HK-2 (cell line): Measurements from ENCODE around the gene CUX1.

Experiments
- DNase-seq: peaks from one replicate; pipeline ENCODE4 v3.0.0-alpha.2; 2018; ENCODE audit not compliant: unreplicated experiment

The CUX1 gene

GRCh38 chr7:101896316-101896715 is 78.9 kb downstream of the CUX1 start:
- no peak for DNase-seq

GRCh38 chr7:101896941-101897340 is 79.5 kb downstream of the CUX1 start:
- DNase-seq, result no peak

- DNase-seq, result no peak
Observed at GRCh38 chr7:101898106-101898505, 80.7 kb downstream of the CUX1 start.

- no peak for DNase-seq
Observed at GRCh38 chr7:101899616-101900015, 82.2 kb downstream of the CUX1 start.

- no peak for DNase-seq
Observed at GRCh38 chr7:101900103-101900502, 82.7 kb downstream of the CUX1 start.

DNA sequence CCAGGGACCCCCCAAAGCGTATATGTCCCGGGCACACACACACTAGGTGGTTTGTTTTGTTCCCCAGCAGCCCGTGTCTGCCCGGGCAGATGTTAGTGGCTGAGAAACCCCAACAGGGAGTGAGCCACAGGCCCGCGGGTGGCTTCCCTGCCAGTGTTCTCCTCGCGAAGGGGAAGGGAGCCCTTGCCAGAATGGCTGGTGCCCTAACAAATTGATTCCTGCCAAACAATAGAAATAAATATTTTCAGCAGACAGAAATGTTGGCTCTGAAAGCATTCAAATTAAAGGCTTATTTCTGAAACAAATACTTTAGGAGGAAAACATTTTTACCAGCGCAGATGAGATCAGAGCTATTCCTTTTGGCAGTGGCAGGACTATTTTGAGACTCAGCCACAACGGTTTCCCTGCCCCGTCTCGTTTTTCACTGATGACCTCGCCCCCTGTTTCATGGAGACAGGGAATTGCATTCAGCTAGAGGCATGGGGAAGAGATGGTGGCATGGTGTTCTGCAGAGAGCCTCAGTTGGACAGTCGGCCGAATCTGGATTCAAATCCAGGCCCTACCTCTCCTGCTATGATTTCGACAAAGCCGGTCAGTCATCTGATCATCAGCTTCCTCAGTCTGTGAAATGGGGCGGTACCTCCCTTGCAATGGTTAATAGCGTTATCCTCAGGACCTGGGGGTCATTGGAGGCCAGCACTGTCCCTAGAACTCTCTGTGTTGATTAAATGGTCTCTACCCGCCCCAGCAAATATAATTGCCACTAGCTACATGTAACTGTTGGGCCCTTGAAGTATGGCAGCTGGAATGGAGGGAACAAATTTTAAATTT is 84.5 kb downstream of the CUX1 start:
- DNase-seq, result no peak

DNA sequence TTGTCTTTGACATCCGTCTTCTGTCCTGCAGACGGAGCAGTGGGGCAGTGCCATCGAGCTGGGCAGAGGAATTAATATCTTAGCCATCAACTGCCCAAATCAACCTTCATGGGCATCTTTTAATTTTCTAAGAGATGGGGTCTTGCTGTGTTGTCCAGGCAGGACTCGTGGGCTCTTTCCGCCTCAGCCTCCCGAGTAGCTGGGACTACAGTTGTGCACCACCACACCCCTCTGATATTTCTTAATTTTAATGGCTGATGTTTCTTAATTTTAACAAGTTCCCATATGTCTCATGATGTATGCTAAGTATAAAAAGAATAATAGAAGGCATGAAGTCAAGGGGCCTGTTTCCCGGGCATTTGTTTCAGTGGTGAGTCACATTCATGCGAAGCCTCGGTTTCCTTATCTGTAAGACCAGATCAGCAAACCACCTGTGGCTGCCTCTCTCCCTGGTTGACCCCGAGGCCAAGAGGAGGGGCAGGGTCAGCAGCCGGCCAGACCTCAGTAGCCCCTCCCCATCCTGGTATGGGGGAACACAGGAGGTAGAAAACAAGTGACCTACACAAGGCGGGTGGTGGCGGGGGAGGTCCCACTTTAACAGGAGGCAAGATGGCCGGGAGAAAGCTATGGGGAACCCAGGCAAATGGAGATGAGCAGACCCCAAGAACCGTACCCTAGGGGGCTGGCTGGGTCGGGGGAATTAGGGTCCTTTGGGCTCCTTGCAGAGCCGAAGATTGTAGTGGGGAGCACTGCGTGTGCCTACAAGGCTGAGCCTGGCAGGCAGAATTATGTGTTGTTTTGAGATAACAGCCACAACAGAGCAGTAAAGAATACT is 85.5 kb downstream of the CUX1 start:
- DNase-seq, result no peak

GRCh38 chr7:101903515-101903868 is 86.1 kb downstream of the CUX1 start:
- no peak for DNase-seq

DNA sequence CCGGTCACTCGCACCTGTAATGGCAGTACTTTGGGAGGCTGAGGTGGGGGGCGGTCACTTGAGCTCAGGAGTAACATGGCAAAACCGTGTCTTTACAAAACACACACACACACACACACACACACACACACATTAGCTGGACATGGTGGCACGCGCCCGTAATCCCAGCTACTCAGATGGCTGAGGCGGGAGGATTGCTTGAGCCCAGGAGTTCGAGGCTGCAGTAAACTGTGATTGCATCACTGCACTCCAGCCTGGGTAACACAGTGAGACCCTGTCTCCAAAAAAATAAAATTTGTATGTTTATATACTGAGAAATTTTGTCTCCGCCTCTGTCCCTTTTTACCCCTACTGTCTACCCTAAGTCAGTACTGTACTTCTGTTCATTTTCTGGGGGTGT is 86.6 kb downstream of the CUX1 start:
- DNase-seq, result no peak

DNA sequence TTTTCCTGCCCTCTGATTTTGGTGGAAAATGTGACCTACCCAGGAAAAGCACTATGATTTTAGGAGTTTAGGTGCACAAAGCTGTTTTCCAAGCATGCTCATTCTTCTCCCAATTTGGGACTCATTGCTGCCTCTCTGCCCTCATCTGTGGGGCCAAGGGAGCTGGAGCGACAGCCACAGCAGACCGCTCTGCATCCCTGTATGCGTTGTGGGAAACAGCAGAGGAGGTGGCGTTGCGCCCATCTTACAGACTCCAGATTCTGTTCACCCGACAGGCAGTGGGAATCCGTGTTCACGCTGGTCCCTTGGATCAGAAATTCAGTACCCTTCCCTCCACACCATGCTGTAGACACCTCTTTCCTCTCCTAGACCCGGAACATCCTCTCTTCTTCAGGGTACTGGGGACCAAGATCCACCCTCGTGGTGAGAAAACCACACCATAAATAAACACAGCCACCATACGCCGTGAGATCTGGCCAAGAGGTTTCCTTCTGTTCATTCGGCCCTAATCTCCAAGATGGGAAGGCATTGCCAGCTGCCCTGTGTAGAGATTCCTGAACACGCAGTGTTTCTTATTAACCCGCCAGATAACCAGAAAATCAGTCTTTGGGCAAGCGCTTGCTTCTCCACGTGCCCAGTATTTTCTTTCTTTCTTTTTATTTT is 87.9 kb downstream of the CUX1 start:
- DNase-seq, result no peak

GRCh38 chr7:101906291-101907240 is 89.1 kb downstream of the CUX1 start:
- no peak for DNase-seq

DNA sequence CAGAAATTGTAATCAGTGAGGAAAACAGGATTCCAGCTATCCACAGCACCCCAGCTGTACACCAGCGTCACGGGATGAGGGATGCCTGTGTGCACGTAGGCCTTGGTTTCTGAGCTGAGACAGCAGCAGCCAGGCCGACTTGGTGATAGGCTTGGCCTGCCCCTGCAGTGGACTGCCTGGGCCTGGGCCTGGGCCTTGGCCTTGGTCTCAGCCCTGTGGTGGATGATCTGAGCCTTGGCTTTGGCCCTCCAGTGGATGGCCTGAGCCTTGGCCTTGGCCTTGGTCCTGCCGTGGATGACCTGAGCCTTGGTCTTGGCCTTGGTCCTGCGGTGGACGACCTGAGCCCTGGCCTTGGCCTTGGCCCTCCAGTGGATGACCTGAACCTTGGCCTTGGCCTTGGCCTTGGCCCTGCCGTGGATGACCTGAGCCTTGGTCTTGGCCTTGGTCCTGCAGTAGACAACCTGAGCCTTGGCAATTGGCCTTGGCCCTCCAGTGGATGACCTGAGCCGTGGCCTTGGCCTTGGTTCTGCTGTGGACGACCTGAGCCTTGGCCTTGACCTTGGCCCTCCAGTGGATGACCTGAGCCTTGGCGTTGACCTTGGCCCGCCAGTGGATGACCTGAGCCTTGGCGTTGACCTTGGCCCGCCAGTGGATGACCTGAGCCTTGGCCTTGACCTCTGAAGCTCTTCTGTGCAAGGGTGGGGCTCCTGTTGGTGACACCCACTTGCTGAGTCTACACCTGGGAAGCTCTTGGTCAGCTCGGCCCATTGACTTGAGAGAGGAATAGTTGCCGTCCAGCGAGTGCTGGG is 93.8 kb downstream of the CUX1 start:
- no peak for DNase-seq

DNA sequence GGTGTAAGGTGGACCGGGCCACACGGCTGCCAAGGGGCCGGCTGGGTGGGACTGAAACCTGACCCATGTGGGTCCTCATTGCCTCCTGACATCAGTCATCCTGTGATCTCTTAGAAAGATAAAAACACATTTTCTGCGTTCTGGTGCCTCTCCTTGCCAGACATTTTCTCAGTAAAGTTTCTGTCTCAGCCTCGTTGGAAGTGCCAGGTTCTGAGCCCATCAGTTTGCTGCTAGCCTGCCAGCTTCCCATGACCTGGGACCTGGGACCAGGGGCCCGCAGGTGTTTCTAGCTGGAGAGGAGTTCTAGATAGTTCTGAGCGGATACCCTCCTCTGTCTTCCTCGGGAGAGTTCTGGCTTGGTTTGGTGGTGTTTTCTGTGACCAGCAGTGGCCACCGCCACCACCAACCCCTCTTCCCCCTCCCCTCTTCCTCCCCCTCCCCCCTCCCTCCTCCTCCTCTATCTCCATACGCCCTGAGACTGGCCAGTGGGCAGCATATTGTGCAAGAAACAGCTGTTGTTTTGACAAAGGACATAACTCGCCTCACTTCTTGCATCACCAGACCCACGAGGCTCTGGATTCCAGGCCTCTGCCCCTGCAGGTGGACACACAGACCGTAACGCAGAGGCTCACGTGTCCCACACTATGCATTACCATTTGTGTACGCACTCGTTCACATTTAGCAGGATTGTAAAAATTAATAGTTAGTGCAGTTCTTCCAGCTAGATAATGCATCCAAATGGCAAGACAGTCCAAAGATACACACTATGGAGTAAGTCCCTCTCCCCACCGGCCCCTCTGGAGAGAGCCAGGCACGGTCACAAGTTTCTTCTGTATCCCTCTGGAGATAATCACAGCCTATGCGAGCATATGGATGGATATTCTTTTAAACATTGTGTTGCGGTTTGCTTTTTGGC is 94.6 kb downstream of the CUX1 start:
- no peak for DNase-seq

GRCh38 chr7:101912716-101913110 is 95.3 kb downstream of the CUX1 start:
- DNase-seq, result peak; percentile 10

DNA sequence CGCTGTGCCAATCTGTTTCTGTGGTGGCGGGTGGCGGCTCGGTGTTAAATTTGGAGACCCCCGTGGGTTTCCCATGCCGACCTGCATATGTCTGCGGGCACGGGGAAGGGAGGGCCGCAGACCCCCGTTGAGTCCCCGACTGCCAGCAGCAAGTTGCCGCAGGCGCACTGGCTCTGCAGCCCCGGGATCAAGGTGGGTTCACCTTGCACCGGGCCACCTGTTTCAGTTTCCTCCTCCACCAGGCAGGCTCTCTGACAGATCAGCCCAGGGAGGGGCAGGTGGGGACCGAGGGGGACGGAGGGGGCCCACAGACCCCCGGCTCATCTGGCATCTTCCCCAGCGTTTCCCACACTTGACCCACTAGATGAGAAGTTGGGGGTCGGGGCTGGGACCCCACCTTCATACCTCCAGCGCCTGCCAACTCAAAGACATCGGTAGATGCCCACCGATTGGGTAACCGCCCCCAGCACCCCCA is 95.9 kb downstream of the CUX1 start:
- no peak for DNase-seq

DNA sequence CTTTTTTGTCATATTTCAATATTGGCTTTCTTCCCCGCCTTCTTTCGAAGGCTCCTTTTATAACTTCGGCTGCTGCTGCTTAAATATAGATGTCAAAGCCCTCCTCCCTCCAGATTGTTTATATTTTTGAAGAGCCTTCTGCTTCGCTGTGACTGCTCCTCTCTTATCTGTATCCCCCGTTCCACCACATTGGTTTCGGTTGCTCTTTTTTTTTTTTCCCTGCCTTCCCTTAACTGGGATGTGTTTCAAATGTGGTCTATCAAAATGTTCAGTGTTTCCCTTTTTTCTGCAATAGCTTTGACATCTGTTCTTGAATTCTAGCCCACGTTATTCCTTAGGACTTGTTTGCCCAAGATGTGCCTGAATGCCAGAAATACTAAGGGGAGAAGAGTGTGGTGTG is 96.4 kb downstream of the CUX1 start:
- no peak for DNase-seq

DNA sequence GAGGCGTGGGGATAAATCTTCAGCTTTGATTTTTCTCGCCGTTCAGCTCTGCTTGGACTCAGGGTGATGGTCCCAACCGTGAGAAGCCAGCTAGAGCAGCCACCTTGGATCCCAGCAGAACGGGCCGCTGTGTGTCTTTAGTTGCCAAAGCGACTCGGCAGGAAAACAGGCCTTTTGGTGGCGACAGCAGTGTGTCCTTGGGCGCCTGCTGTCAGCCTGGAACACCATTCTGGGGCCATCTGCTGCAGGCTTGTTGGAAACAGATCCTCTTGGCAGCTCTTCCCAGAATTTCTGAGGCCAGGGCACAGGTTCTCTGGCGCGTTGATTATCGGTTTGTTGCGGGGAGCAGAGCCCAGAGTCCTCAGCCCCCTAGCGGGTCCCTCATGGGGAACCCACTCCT is 97.6 kb downstream of the CUX1 start:
- DNase-seq, result no peak

GRCh38 chr7:101916041-101916800 is 98.8 kb downstream of the CUX1 start:
- no peak for DNase-seq

DNA sequence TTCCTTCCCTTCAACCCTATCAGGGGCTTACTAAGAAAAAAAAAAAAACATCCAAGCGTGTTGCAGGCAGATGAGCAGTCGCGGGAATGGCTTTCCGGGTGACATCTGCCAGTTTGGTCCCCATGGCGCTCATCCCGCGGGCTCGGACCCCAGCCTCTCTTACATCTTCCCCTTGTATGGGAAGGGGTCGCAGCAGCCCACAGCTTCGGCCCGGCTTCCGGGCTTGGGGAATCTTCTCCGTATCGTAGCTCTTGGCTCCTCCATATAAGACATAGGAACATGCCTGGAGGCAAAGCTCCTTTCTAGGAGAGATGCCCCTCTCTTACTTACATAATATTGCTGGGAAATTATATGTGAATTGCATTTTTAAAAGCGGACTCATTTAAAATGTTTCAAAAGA is 99.5 kb downstream of the CUX1 start:
- no peak for DNase-seq
